Fibroblast of skin of abdomen (primary cell): ENCODE data around the gene BRINP2.

ENCODE experiments used
- DNase-seq: peaks from one replicate; pipeline ENCODE4 v3.0.0-alpha.2; 2013

The BRINP2 gene

DNA sequence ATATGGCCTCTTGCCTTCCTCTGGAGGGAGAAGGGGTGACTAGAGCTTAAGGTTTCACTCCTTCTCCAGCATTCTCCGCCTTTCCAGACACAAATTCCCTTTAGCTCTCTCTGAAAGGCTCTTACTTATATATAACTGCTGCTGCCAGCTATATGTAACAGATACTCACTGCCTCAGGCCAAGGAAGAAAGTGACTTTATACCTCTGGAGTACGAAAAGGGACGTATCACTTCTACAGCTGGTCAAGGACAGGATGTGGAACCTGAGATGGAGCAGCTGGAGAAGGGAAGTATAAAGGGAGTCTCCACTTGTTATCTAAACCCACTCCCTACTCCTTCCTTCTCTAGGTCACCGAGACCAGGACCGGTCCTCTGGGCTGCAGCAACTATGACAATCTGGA lies 102.4 kb downstream of the BRINP2 start:
- no peak for DNase-seq

DNA sequence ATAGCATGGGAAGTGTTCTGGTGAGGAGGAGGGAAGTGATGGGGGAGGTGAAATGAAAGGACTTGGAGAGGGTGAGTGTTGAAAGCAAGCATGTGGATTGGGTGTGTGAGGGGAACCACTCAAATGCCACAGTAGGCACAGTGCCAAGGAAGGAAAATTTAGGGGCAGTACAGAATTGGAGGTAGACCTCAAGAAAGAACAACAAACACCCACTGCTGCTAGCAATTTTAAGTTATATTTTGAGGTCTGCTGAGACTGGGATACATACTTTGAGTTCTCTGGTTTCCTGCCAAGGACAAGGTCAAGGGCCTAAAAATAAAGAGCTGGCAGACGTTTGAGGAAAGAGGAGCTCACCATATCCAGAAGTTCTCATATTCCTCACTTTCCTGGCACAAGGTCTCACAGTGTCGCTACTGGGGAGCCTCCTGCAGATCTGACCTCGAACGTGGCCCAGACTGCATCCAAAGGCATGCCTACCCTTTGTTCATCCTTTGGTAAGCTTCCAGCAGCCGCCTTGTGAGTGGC lies 104.0 kb downstream of the BRINP2 start:
- DNase-seq: peak; percentile 87

DNA sequence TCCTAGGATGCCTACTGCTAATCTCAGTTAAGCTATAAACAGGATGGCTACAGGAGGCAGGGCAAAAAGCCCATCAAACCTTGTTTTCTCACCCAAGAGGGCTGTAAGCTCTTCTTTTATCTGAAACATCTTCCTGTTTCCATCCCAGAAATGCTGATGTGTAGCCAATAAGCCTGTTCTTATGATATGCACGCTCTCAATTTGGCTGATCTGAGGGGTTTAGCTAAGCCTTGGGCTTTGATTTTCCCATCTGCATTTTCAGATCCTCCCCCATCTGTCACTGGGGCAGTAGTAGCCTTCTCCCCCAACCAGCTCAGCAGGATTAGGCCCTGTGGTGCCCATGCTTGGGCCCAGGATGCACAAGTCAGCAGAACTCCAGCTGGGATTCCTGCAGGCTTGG lies 105.0 kb downstream of the BRINP2 start:
- no peak for DNase-seq

DNA sequence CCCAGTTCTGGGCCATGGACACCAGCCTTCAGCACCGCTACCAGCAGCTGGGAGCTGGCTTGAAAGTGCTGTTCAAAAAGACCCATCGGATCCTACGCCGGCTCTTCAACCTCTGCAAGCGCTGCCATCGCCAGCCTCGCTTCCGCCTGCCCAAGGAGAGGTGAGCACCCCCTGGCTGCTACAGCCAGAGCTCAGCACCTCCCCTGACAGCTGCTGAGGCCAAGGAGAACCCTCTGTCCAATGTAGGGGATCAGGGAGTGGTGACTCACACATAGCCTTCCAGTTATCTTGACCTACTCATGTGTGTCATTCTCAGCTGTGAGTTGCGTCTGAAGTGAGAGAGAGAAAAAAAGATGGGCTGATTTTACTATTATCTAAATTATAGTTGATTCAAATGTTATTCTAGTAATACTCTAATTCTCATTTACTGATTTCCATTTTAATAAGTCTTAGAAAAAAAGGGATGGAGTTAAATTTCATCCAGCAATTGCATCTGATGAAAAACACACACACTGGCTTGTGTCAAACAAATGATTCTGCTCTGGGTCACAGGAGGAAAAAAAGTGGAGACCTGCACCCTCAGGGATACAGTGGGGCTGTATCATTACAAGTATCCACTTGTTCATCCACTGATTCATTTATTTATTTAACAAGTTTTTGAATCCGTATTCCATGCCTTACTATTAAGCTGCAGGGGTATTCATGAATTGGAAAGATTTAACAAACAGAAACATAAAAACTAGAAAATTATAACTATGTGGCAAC lies 108.0 kb downstream of the BRINP2 start:
- peak; percentile 51 for DNase-seq

DNA sequence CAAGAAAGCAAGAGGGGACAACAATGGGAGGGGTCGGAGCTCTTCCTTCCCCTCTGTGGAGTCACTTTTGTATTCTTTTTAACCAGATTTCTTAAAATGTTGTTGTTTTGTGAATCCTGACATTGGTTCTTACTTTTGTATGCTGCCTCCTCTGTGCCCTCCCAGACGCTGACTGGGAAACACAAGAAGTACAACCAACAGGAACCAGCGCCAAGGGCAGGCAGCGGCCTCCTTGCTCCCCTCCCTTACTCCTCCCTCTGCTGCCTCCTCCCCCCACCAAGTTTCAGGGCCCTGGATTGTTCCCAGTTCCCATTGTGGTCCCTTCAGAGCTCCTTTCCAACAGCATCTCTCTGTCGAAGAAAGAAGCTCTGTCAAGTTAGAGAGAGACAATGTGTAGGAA lies 111.1 kb downstream of the BRINP2 start:
- no peak for DNase-seq

DNA sequence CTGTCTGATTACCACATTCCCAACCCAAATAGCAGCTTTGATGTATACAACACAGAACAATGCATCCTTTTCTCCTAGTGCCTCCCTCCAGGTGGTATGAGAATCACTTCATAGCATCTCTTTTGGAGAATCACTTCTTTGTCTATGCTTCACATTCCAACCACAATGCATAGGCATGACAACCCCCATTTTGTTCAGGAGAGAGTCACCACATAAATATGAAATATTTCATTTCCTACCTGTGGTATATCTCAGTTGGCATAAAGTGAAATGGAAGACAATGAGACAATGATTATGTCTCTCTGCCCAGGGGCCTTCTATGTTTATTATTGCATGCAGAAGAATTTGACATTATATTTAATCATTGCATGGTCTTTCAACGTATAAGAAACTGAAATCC lies 112.2 kb downstream of the BRINP2 start:
- DNase-seq: no peak

DNA sequence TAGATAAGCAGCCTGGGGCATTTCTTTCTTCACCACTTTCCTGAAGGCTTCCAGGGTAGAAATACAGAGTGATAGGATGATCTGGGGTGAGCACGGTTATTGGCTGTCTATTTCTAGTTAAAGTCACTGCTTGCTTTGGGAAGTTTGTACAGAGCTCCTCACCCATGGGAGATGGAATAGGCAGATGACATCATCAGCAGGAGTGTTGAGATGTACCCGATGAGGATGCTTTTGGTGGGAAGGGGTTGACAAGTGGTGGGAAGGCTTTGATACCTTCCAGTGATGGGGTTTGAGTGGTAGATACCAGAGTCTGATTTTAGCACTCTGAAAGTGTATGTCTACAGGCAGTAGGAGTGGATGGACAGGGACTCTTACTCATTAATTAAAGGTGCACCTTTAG lies 112.6 kb downstream of the BRINP2 start:
- no peak for DNase-seq

DNA sequence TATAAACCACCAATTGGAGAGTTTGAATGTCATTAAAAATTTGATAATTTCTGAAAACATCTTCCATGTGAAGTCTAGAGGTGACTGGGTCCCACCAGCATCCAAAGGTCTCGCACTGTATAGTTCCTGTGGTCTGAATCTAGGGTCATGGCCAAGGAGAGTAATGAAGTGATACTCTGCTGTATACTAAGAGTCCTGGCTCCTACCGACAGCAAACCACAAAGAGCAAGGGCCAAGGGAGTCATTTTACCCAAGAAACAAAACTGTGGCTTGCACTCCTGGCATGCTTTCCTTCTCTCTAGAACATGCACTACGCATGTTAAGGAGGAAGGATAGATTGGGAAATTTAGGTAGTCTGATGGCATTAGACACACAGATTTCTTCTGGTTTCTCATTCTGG lies 115.6 kb downstream of the BRINP2 start:
- DNase-seq: peak; percentile 34

DNA sequence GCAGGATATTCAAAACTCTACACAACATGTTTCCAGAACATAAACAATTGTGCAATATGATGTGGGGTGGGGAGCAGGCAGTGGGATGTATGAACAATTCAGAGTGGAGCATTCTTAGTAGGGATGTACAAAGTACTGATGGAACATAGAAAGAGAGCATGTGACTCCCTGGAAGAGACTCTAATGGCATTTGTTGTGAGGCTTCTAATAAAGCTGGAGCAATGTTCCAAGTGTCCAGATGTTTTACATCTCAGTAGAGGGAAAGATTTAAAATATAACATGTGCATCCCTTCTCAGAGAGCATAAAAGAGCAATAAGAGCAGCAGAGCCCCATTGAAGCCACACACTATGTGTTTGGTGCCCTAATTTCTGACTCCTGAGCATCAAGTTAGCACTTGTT lies 116.5 kb downstream of the BRINP2 start:
- no peak for DNase-seq

DNA sequence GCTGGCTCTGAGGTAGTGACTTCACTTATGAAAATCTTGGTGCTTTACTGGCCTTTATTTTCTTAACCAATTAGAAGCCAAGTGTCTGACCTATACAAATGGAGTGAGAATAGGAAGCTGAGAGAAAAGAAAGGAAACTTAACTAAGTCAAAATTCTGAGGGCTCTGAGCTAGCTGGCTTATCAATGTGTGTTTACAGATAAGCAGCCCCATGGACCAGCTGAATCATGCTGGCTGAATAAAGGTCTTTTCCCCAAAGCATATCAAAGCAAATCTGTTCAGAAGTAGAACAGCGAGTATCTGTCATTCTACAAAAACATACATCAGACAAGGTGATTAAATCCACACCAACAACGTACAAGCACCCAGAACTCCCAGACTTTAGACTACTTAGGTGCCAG lies 117.2 kb downstream of the BRINP2 start:
- DNase-seq: no peak

DNA sequence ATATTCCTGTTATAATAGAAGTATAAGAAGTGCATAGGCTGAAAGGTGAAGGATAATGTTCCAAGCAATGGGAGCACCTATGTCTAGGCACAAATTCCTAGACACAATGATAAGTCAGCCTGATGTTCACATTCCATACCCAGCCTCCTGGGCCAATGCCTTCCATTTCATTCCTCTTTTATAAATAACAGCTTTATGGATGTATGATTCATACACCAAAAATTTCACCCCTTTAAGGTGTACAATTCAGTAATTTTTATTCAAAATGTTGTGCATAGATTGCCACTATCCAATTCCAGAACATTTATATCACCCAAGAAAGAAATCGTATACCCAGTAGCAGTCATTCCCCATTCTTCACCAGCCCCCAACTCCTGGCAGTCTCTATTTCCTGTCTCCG lies 118.8 kb downstream of the BRINP2 start:
- peak; percentile 25 for DNase-seq

DNA sequence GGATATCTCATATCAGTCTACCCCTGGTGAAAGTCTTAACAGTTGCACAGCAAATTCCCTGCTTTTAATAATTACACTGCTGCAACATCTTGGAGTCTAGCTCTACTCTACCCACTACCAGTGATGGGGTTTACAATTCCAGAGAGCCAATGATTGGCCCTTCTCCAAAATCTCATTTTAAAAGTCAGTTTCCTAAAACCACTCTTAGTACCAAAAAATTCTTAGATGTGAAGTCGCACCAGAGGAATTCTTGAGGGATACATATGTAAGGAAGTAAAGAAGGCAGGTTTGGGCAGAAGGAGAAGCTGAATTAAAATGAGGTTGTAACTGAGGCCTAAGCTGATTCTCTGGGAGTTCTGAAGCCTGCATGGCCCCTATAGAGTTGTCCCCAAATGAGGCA lies 129.7 kb downstream of the BRINP2 start:
- DNase-seq: peak; percentile 58

DNA sequence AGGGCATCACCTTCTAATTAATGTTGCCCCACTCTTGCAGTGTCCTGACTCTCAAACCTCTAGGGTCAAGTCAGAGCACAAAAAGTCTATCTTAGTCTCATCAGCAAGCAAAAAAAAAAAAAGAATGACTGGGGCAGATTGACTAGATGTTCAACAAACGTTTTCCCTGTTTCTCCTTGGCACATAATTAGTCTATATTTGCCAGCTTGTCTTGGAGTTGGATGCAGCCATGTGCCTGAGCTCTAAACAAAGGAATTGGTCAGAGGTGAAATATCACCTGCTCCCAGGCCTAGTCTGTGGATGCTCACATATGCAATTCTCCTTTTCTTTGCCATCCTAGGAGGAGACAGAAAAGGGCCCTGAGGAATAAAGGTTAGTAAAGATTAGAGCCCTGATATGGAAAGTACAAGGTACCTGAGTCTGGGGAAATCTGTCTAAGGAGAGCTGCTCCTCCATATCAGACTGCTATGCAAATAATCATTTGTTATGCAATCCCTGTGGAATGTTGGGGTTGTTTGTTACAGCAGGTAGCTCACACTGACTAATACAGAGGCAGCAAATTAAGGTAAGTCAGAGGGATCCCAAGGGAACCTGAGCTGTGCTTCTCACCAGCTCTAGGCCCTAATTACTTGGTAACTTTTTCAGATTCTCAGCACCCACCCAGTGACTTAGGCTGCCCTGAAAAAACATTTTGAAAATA lies 130.8 kb downstream of the BRINP2 start:
- no peak for DNase-seq

DNA sequence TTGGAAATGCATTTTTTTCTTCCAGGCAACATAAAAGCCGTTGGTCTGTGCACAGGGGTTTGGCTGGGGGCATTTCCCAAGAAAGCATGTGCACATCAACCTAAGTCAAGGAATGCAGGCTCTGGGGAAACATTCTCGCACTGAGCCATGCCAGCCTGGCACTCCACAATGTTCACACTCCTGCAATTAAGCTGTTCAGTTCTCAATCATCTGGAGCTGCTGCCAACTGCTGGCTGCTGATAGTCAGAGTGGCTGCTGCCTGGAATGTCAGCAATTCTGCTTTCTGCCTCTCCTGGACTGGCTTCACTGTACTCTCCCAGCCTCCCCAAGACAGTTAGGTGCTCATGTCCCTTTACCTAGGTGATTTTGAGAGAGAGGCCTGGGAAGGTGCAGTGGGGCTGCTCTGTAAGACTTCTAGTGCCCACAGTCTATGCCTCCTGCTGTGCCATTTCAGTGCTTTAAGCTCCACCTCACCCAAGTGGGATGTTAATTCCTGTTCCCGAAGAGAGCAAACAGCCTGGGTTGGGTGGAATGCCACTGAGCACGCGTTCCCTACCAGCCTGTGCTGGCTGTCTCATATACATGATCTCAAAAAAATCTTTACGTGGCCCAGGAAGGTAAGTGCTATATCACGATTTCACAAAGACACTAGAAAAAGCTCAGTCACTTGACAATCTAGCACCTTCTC lies 131.7 kb downstream of the BRINP2 start:
- peak; percentile 32 for DNase-seq

DNA sequence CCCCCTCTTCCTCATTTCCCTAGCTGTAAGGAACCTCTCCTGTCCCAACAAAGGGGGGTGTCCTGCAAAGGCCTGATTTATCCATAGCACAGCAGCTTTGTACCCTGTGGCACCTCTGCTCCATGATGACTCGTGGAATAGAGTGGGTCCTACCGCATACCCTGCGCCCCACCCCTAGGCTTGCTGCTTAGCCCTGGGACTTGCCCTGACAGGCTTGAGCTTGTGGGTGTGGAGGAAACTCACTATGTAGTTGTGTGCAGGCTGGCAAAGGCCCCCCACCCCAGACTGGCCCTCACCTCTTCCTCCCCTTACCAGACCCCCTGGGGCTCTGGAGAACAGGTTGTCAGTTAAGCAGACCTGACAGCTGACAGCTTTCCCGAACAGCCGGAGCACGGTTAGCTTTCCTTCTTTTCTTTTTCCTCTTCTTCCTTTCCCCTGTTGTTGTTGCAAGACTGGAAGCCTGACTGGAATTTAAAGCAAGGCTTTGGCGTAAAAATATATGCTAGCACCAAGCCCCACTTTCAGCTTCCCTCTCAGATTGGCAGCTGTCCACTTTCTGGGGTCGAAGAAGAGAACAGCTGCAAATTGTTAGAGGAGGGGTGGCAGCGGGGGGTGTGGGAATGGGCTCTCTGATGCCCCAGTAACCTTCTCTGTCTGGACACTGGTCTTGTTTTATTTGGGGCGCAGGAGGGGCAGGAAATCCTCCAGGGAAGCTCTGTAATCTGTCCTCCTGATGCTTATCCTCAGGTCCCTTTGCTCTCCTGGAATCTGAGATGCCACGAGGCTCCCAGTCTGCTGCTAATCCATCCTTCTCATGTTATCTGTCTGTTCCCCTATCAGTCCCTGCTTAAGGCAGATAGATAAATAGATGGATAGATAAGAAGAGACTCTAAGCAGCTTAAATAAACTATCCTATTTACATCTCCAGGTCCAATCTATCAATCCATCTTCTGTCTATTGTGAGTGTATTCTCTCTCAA lies 134.6 kb downstream of the BRINP2 start:
- DNase-seq: no peak

DNA sequence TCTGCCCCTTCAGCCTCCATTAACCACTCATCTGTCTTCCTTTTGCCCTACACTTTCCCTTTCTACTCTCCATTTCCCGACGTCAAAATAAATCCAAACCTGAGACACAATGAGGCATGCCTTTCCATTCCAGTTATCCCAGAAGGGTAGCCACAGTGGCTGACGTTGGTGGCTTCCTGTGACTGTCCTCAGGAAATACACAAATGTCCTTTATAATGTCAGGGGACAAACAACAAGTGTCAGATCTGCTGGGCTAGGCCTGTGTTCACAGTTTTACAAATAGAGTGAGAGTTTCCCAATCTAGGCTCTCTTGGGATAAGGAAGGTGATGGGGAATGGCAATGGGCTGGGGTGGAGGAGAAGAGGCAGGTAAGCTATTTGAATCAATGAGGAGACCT lies 135.3 kb downstream of the BRINP2 start:
- no peak for DNase-seq

DNA sequence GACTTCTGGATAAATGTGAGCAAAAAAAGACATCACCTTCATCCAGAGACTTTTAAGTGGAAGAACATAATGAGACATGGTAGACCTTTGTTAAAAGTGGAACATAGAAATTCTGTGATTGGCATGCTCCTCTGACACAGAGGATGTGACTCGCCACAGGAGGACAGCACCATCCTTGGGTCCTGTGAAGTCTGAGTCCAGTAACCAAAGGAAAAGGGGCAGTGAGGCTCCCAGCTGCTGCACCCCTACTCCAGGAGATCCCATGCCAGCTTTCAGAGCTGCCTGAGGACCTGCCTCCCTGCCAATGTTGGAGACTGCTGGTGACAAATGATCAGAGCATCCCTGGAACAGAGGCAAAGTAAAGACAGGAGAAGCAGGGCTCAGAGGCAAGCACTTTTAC lies 136.2 kb downstream of the BRINP2 start:
- DNase-seq: no peak

DNA sequence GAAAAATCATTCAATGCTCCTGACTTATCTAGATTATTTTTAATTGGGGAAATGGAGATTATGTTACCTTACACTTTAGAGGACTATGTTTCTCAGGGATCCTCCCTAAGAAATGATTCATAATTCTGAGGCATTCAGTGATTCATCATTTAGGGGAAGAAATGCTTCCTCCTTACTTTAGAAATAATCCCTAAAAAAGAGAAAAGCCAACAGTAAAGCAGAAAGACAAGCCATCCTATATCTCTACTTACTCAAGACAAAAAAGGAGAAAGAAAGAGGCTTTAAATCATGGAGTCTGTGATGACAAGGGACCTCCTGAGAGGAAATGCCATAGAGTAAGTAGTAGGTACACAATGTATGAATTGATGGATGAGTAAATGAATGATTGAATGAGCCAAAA lies 137.0 kb downstream of the BRINP2 start:
- peak; percentile 75 for DNase-seq

DNA sequence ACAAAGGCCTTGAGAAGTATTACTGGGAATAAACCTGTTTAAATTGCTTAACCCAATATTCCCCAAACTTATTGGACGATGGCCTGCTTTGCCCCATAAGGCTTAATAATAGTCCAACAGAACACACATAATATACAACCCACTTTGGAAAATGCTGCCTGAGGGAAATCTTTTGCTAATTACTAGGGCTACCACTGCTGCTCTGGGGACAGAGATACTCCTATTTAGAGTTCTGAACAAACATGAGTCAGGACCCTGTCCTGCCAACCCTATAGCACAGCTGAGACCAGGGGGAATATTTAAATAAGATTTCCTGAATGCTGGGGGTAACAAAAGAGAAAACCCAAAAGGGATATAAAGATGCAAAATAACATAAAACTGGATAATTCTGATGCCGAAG lies 139.1 kb downstream of the BRINP2 start:
- no peak for DNase-seq

DNA sequence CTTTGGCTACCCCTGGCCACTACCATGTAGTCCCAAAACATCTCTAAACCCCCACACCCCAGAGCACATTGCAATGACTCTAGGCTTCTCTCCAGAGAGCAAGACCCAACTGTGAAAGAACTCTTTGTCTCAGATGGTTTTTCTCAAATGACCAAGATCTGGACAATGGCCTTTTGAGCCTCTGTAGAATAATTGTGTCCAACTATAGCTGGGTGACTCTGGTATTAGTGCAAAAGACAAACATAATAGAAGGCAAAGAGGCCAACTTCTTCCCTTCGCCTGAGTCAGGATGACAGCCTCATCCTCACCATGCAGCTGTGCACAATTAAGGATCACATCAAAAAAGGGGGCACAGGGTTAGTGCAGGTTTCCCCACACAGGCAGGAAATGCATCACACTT lies 139.6 kb downstream of the BRINP2 start:
- DNase-seq: peak; percentile 43

DNA sequence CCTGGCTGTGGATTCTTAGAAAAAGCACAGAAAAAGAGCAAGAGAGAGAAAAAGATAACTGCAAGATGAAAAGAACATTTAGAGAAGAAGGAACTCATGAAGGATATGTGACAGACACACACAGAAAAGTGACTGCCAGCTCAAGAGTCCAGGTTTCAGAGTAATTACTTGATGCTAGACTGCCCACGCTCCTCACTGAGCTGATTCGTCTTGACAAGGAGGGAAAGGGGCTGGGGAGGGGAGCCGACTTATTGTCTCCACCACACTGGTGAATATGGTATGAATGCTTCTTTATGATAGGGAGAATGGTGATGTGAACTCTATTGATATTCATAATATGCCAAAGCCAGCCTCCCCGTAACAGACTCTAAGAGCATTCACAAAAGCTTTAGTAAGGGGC lies 140.4 kb downstream of the BRINP2 start:
- DNase-seq: no peak

DNA sequence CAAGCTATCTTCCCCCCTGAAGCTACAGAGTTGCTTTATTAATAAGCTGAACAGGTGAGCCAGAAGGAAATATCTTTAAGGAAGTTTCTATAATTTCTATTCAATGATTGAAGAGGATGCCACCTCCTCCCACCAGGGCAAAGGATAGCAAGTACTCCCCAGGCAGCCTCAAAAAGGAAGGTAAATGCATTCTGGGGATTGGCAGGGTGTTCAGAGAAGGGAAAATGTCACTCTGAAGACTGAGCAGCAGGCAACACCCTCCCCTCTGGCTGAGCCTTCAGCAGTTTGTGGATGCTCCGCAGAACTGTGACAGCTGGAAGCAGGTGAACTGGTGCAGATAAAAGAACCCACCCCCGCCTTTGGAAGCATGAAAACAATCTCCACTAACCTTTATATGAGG lies 140.8 kb downstream of the BRINP2 start:
- DNase-seq: no peak
